ENCODE results near the gene PHF20. TPM values are rescaled to one million over a fixed set of nuclear protein-coding genes. Genes with fewer than 3 reads are reported as not detected.

PHF20 gene
- total and polyA plus RNA-seq, 2 of the 13 experiments (the other 11 are each of a cell fraction or from before 2014, with no cell fraction given): 22.8 to 34.1 TPM

DNA sequence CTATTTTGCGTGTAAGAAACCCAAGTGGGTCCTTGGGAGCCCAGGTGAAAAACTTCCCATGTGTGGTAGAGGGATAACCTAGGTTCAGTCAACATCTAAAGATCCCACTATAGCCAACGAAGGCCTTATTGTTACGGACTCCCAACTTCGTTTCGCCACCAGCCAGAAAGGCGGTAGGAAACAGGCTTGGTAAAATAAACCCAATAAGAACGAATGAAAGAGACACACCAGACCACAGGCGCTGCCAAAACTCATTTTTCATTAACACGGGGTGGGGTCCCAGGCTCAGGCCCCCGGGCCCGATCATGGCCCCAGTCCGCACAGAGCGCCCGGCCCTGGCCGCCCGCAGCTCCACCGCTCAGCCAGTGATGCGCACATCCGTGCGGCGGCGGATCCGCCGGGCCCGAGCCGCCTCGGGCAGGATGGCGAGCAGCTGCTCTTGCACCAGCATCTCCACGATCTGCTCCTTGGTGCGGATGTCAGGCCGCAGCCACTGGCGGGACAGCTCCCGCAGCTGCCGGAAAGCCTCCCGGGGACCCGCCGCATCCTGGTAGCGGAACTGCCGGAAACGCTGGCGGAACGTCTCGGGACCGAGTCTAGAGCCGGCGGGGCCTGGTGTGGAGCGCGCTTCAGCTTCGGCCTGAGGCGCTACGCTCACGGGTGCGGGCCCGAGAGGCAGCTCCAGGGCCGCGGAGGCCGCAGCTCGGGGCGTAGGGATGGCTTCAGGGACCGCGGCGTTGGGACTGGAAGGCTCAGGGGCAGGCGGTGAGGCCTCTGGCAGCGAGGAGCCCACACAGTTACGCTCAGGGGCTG lies 181.8 kb downstream of the PHF20 start (continued):
- TF ChIP-seq, protein P1, sequence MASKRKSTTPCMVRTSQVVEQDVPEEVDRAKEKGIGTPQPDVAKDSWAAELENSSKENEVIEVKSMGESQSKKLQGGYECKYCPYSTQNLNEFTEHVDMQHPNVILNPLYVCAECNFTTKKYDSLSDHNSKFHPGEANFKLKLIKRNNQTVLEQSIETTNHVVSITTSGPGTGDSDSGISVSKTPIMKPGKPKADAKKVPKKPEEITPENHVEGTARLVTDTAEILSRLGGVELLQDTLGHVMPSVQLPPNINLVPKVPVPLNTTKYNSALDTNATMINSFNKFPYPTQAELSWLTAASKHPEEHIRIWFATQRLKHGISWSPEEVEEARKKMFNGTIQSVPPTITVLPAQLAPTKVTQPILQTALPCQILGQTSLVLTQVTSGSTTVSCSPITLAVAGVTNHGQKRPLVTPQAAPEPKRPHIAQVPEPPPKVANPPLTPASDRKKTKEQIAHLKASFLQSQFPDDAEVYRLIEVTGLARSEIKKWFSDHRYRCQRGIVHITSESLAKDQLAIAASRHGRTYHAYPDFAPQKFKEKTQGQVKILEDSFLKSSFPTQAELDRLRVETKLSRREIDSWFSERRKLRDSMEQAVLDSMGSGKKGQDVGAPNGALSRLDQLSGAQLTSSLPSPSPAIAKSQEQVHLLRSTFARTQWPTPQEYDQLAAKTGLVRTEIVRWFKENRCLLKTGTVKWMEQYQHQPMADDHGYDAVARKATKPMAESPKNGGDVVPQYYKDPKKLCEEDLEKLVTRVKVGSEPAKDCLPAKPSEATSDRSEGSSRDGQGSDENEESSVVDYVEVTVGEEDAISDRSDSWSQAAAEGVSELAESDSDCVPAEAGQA (IDR thresholded peaks at IDR 0.05; ENCODE audit: low read depth): no peak
- TF ChIP-seq, protein P1 (CRISPR knock-in tag; IDR thresholded peaks at IDR 0.05; ENCODE audit: borderline replicate concordance): peak; percentile 19; the same call in 1 of the 2 replicates
- TF ChIP-seq ATF1 (CRISPR knock-in tag; IDR thresholded peaks at IDR 0.05) (no peak), JUND (CRISPR knock-in tag; IDR thresholded peaks at IDR 0.05) (no peak), ZNF709 (CRISPR knock-in tag; IDR thresholded peaks at IDR 0.05) (no peak; the same call in 1 of the 2 replicates), SP1 (IDR thresholded peaks at IDR 0.05) (no peak), SP1 (CRISPR knock-in tag; IDR thresholded peaks at IDR 0.05) (no peak), RFX5 (IDR thresholded peaks at IDR 0.05; ENCODE audit: low read depth, low read length) (no peak), POLR2A (IDR thresholded peaks at IDR 0.05; ENCODE audit: insufficient read depth in 1 of 2, low read depth in 2 of 2, low read length in 2 of 2) (no peak), ZNF264 (CRISPR knock-in tag; IDR thresholded peaks at IDR 0.05) (no peak; the same call in 1 of the 2 replicates), ZFP41 (CRISPR knock-in tag; IDR thresholded peaks at IDR 0.05; ENCODE audit: borderline replicate concordance) (no peak; the same call in none of the 2 replicates), PITX1 (CRISPR knock-in tag; IDR thresholded peaks at IDR 0.05) (no peak; the same call in 1 of the 2 replicates), ZNF331 (CRISPR knock-in tag; IDR thresholded peaks at IDR 0.05) (no peak; the same call in 1 of the 2 replicates)
- TF ChIP-seq, protein P2, sequence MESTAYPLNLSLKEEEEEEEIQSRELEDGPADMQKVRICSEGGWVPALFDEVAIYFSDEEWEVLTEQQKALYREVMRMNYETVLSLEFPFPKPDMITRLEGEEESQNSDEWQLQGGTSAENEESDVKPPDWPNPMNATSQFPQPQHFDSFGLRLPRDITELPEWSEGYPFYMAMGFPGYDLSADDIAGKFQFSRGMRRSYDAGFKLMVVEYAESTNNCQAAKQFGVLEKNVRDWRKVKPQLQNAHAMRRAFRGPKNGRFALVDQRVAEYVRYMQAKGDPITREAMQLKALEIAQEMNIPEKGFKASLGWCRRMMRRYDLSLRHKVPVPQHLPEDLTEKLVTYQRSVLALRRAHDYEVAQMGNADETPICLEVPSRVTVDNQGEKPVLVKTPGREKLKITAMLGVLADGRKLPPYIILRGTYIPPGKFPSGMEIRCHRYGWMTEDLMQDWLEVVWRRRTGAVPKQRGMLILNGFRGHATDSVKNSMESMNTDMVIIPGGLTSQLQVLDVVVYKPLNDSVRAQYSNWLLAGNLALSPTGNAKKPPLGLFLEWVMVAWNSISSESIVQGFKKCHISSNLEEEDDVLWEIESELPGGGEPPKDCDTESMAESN (CRISPR knock-in tag; conservative IDR thresholded peaks at IDR 0.05): no peak
- TF ChIP-seq, protein P3, sequence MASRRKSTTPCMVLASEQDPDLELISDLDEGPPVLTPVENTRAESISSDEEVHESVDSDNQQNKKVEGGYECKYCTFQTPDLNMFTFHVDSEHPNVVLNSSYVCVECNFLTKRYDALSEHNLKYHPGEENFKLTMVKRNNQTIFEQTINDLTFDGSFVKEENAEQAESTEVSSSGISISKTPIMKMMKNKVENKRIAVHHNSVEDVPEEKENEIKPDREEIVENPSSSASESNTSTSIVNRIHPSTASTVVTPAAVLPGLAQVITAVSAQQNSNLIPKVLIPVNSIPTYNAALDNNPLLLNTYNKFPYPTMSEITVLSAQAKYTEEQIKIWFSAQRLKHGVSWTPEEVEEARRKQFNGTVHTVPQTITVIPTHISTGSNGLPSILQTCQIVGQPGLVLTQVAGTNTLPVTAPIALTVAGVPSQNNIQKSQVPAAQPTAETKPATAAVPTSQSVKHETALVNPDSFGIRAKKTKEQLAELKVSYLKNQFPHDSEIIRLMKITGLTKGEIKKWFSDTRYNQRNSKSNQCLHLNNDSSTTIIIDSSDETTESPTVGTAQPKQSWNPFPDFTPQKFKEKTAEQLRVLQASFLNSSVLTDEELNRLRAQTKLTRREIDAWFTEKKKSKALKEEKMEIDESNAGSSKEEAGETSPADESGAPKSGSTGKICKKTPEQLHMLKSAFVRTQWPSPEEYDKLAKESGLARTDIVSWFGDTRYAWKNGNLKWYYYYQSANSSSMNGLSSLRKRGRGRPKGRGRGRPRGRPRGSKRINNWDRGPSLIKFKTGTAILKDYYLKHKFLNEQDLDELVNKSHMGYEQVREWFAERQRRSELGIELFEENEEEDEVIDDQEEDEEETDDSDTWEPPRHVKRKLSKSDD (CRISPR knock-in tag; IDR thresholded peaks at IDR 0.05; ENCODE audit: low read depth): no peak
- TF ChIP-seq, protein P4, sequence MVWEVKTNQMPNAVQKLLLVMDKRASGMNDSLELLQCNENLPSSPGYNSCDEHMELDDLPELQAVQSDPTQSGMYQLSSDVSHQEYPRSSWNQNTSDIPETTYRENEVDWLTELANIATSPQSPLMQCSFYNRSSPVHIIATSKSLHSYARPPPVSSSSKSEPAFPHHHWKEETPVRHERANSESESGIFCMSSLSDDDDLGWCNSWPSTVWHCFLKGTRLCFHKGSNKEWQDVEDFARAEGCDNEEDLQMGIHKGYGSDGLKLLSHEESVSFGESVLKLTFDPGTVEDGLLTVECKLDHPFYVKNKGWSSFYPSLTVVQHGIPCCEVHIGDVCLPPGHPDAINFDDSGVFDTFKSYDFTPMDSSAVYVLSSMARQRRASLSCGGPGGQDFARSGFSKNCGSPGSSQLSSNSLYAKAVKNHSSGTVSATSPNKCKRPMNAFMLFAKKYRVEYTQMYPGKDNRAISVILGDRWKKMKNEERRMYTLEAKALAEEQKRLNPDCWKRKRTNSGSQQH (CRISPR knock-in tag; IDR thresholded peaks at IDR 0.05; ENCODE audit: low read depth): peak; percentile 2
- TF ChIP-seq, protein P5, sequence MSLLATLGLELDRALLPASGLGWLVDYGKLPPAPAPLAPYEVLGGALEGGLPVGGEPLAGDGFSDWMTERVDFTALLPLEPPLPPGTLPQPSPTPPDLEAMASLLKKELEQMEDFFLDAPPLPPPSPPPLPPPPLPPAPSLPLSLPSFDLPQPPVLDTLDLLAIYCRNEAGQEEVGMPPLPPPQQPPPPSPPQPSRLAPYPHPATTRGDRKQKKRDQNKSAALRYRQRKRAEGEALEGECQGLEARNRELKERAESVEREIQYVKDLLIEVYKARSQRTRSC (CRISPR knock-in tag; IDR thresholded peaks at IDR 0.05; ENCODE audit: low read depth): peak; percentile 36; the same call in 1 of the 2 replicates
